Measurements from ENCODE around the gene TNS3.

GRCh38 chr7:47278043-47278442 is 303.9 kb downstream of the TNS3 start:
- no peak for TF ChIP-seq CTCF (IDR thresholded peaks at IDR 0.05; ENCODE audit: low read length)
- TF ChIP-seq EZH2phosphoT487 (IDR thresholded peaks at IDR 0.05; ENCODE audit: low read length) = no peak
- TF ChIP-seq EZH2 (optimal IDR thresholded peaks at IDR 0.05; ENCODE audit: low read depth, low read length) = no peak
